Measurements from ENCODE around the gene BCL2L12.
A peak's percentile ranks its signal among the peaks of the same experiment; 100 is the strongest.
"Not testable (repeated sequence)": the region's sequence is repeated elsewhere in the genome, so short reads cannot be mapped to it uniquely, and the experiment has no call there.

Gene BCL2L12

GRCh38 chr19:49665351-49666119 is at the start of gene BCL2L12, which contains the start of gene IRF3:
Gene BCL2L12, plus strand, starts transcription at chr19:49665933. Its CDS starts 760 bp downstream, at chr19:49666693.
Gene IRF3, minus strand, starts transcription at chr19:49665857. Its CDS starts 1,019 bp downstream, at chr19:49664838.
- DNase-seq (ENCODE audit: low read depth): peak; percentile 97

GRCh38 chr19:49616532-49616931 is 49.2 kb upstream of the BCL2L12 start:
- TF ChIP-seq CTCF (IDR thresholded peaks at IDR 0.05; ENCODE audit: low read length, missing control alignments): no peak
- no peak overlapping the region for H3K4me3 ChIP-seq (replicated peaks; ENCODE audit: low read depth, low read length)
- DNase-seq (ENCODE audit: low read depth): no peak

More at GRCh38 chr19:49665351-49666119, at the start of gene BCL2L12, which contains the start of gene IRF3:
- no peak for TF ChIP-seq CTCF (IDR thresholded peaks at IDR 0.05; ENCODE audit: low read length, missing control alignments)
- H3K4me3 ChIP-seq (replicated peaks; ENCODE audit: low read depth, low read length): peak within 1 kb of the TSS; percentile 79

- H3K4me3 ChIP-seq (replicated peaks; ENCODE audit: low read depth, low read length): no peak overlapping the region
- no peak for DNase-seq (ENCODE audit: low read depth)
- TF ChIP-seq CTCF (IDR thresholded peaks at IDR 0.05; ENCODE audit: low read length, missing control alignments): no peak
Observed at GRCh38 chr19:49616945-49617344, 48.8 kb upstream of the BCL2L12 start.

GRCh38 chr19:49617860-49618259 is 47.9 kb upstream of the BCL2L12 start:
- not testable (repeated sequence) for DNase-seq (ENCODE audit: low read depth); H3K4me3 ChIP-seq (replicated peaks; ENCODE audit: low read depth, low read length)

- TF ChIP-seq CTCF (IDR thresholded peaks at IDR 0.05; ENCODE audit: low read length, missing control alignments): no peak
- no peak overlapping the region for H3K4me3 ChIP-seq (replicated peaks; ENCODE audit: low read depth, low read length)
Observed at GRCh38 chr19:49624967-49625910, 40.5 kb upstream of the BCL2L12 start.

GRCh38 chr19:49626226-49626625 is 39.5 kb upstream of the BCL2L12 start:
- H3K4me3 ChIP-seq (replicated peaks; ENCODE audit: low read depth, low read length): no peak overlapping the region
- TF ChIP-seq CTCF (IDR thresholded peaks at IDR 0.05; ENCODE audit: low read length, missing control alignments): no peak
- no peak for DNase-seq (ENCODE audit: low read depth)

More at GRCh38 chr19:49624967-49625910, 40.5 kb upstream of the BCL2L12 start:
- no peak for DNase-seq (ENCODE audit: low read depth)

- no peak for TF ChIP-seq CTCF (IDR thresholded peaks at IDR 0.05; ENCODE audit: low read length, missing control alignments)
- DNase-seq (ENCODE audit: low read depth): no peak
- no peak overlapping the region for H3K4me3 ChIP-seq (replicated peaks; ENCODE audit: low read depth, low read length)
Observed at GRCh38 chr19:49629659-49630058, 36.1 kb upstream of the BCL2L12 start.
